HEK293 (cell line): Measurements from ENCODE around the gene LMF1.

Source experiments
- CTCF ChIA-PET: fragments of 350-600 bp; formaldehyde crosslinking; extraction: SDS; loops from one replicate; lab custom pipeline; 2021; ENCODE audit warnings: antibody characterized with exemption; lab: Yijun Ruan, JAX
- POLR2A ChIA-PET: fragments of 300-600 bp; formaldehyde crosslinking; extraction: SDS; loops from one replicate; lab custom pipeline; 2020; ENCODE audit warnings: antibody characterized with exemption, inconsistent platforms; lab: Yijun Ruan, JAX
- H3K27ac ChIP-seq: fragments of 200-500 bp; sonication (Bioruptor generic); 2 replicates; pipeline ENCODE4 v1.5.1; 2014; ENCODE audit warnings: low read depth, low read length, control low read depth, inconsistent platforms; ENCODE audit errors: extremely low read depth
- H3K36me3 ChIP-seq, 2 experiments: fragments of 200-500 bp in 1 of 2; sonication (Bioruptor generic) in 1 of 2; 1 replicate in 1 of 2; 2 replicates in 1 of 2; pipeline ENCODE4 v1.5.1; 2014 to 2017; ENCODE audit warnings: inconsistent platforms in 2 of 2, low read length in 2 of 2; ENCODE audit not compliant: control insufficient read depth in 2 of 2, insufficient read depth in 1 of 2
- H3K4me1 ChIP-seq: fragments of 200-500 bp; sonication (Bioruptor generic); 2 replicates; pipeline ENCODE4 v1.5.1; 2014; ENCODE audit warnings: mild to moderate bottlenecking, low read length, inconsistent platforms; ENCODE audit not compliant: control insufficient read depth, insufficient read depth
- H3K4me3 ChIP-seq: 2 replicates; pipeline ENCODE4 v1.5.1; 2011; ENCODE audit warnings: low read depth, mild to moderate bottlenecking, control low read depth, low read length, moderate library complexity
- H3K9me3 ChIP-seq: fragments of 200-500 bp; sonication (Bioruptor generic); 2 replicates; pipeline ENCODE4 v1.5.1; 2014; ENCODE audit warnings: low read depth, low read length, inconsistent platforms; ENCODE audit not compliant: control insufficient read depth, insufficient read depth
- AEBP2 ChIP-seq: fragments of 450-650 bp; formaldehyde crosslinking; IDR thresholded peaks from 2 replicates; pipeline ENCODE4 v1.5.1; 2016; ENCODE audit warnings: missing biosample characterization, missing genetic modification characterization, borderline replicate concordance
- HOXC10 ChIP-seq: sonication (generic); formaldehyde crosslinking; IDR thresholded peaks from 2 replicates; pipeline ENCODE4 v1.8.1; 2023; ENCODE audit warnings: mild to moderate bottlenecking, missing genetic modification reagents
- HOXD13 ChIP-seq: sonication (generic); formaldehyde crosslinking; IDR thresholded peaks from 2 replicates; pipeline ENCODE4 v1.8.0; 2022; ENCODE audit warnings: missing genetic modification reagents, borderline replicate concordance
- OVOL3 ChIP-seq: fragments of 450-650 bp; formaldehyde crosslinking; IDR thresholded peaks from 2 replicates; pipeline ENCODE4 v1.5.1; 2016; ENCODE audit warnings: missing biosample characterization, missing genetic modification characterization
- PRDM6 ChIP-seq: fragments of 450-650 bp; formaldehyde crosslinking; IDR thresholded peaks from 2 replicates; pipeline ENCODE4 v1.5.1; 2017; ENCODE audit warnings: missing biosample characterization, missing genetic modification characterization
- SALL2 ChIP-seq: fragments of 450-650 bp; formaldehyde crosslinking; IDR thresholded peaks from 2 replicates; pipeline ENCODE4 v1.5.0; 2017; ENCODE audit warnings: missing biosample characterization, mild to moderate bottlenecking, missing genetic modification characterization, borderline replicate concordance
- SP3 ChIP-seq: fragments of 450-650 bp; formaldehyde crosslinking; IDR thresholded peaks from 2 replicates; pipeline ENCODE4 v1.5.1; 2016; ENCODE audit warnings: missing biosample characterization, missing genetic modification characterization
- ZEB2 ChIP-seq: fragments of 450-650 bp; formaldehyde crosslinking; IDR thresholded peaks from 2 replicates; pipeline ENCODE4 v1.5.1; 2016; ENCODE audit warnings: missing biosample characterization, missing genetic modification characterization
- ZNF112 ChIP-seq: fragments of 450-650 bp; formaldehyde crosslinking; IDR thresholded peaks from 2 replicates; pipeline ENCODE4 v1.5.0; 2017; ENCODE audit warnings: missing biosample characterization, missing genetic modification characterization
- ZNF132 ChIP-seq: fragments of 450-650 bp; formaldehyde crosslinking; IDR thresholded peaks from 2 replicates; pipeline ENCODE4 v1.5.1; 2017; ENCODE audit warnings: missing biosample characterization, missing genetic modification characterization, borderline replicate concordance
- ZNF133 ChIP-seq: fragments of 450-650 bp; formaldehyde crosslinking; IDR thresholded peaks from 2 replicates; pipeline ENCODE4 v1.5.1; 2016; ENCODE audit warnings: missing biosample characterization, missing genetic modification characterization
- ZNF202 ChIP-seq: fragments of 450-650 bp; formaldehyde crosslinking; IDR thresholded peaks from 2 replicates; pipeline ENCODE4 v1.5.1; 2016; ENCODE audit warnings: missing biosample characterization, missing genetic modification characterization, borderline replicate concordance
- ZNF211 ChIP-seq: fragments of 450-650 bp; formaldehyde crosslinking; IDR thresholded peaks from 2 replicates; pipeline ENCODE4 v1.5.1; 2016; ENCODE audit warnings: low read depth, missing biosample characterization, missing genetic modification characterization
- ZNF221 ChIP-seq: fragments of 450-650 bp; formaldehyde crosslinking; IDR thresholded peaks from 2 replicates; pipeline ENCODE4 v1.5.1; 2017; ENCODE audit warnings: missing biosample characterization, missing genetic modification characterization, borderline replicate concordance
- ZNF223 ChIP-seq: fragments of 450-650 bp; formaldehyde crosslinking; IDR thresholded peaks from 2 replicates; pipeline ENCODE4 v1.5.1; 2016; ENCODE audit warnings: missing biosample characterization, missing genetic modification characterization
- ZNF266 ChIP-seq: fragments of 450-650 bp; formaldehyde crosslinking; IDR thresholded peaks from 2 replicates; pipeline ENCODE4 v1.5.1; 2016; ENCODE audit warnings: missing biosample characterization, missing genetic modification characterization, low read depth
- ZNF362 ChIP-seq: fragments of 450-650 bp; formaldehyde crosslinking; IDR thresholded peaks from 2 replicates; pipeline ENCODE4 v1.5.1; 2016; ENCODE audit warnings: missing biosample characterization, missing genetic modification characterization
- ZNF473 ChIP-seq: fragments of 450-650 bp; formaldehyde crosslinking; IDR thresholded peaks from 2 replicates; pipeline ENCODE4 v1.5.1; 2017; ENCODE audit warnings: missing biosample characterization, missing genetic modification characterization
- ZNF510 ChIP-seq: fragments of 450-650 bp; formaldehyde crosslinking; IDR thresholded peaks from 2 replicates; pipeline ENCODE4 v1.5.1; 2018; ENCODE audit warnings: mild to moderate bottlenecking, missing genetic modification characterization, missing biosample characterization; ENCODE audit not compliant: insufficient replicate concordance
- ZNF529 ChIP-seq: fragments of 450-650 bp; formaldehyde crosslinking; IDR thresholded peaks from 2 replicates; pipeline ENCODE4 v1.5.1; 2017; ENCODE audit warnings: missing genetic modification characterization, missing biosample characterization; ENCODE audit not compliant: insufficient replicate concordance
- ZNF623 ChIP-seq: fragments of 450-650 bp; formaldehyde crosslinking; IDR thresholded peaks from 2 replicates; pipeline ENCODE4 v1.5.1; 2016; ENCODE audit warnings: missing biosample characterization, missing genetic modification characterization
- ZNF777 ChIP-seq: fragments of 450-650 bp; formaldehyde crosslinking; IDR thresholded peaks from 2 replicates; pipeline ENCODE4 v1.5.1; 2017; ENCODE audit warnings: missing biosample characterization, missing genetic modification characterization, borderline replicate concordance
- ZNF843 ChIP-seq: fragments of 450-650 bp; formaldehyde crosslinking; IDR thresholded peaks from 2 replicates; pipeline ENCODE4 v1.5.1; 2016; ENCODE audit warnings: missing biosample characterization, missing genetic modification characterization
- ZSCAN30 ChIP-seq: fragments of 450-650 bp; IDR thresholded peaks from 2 replicates; pipeline ENCODE4 v1.5.1; 2018; ENCODE audit warnings: missing biosample characterization, mild to moderate bottlenecking, missing genetic modification characterization, moderate library complexity
- ZSCAN4 ChIP-seq: fragments of 450-650 bp; formaldehyde crosslinking; IDR thresholded peaks from 2 replicates; pipeline ENCODE4 v1.5.1; 2017; ENCODE audit warnings: missing biosample characterization, missing genetic modification characterization

The LMF1 gene

GRCh38 chr16:1010251-1010650 is 39.5 kb upstream of the LMF1 start:
- CTCF ChIA-PET, result no interaction called here
- POLR2A ChIA-PET, result no interaction called here
- no peaks in the 10 kb centered on the region for H3K9me3 ChIP-seq
- no peak for TF ChIP-seq ZNF777 (tag by site-specific recombination)
- no peak for TF ChIP-seq ZNF133 (tag by site-specific recombination)
- no peak for TF ChIP-seq ZNF202
- no peak for TF ChIP-seq ZEB2 (tag by site-specific recombination)
- no peak for TF ChIP-seq SALL2 (tag by site-specific recombination)
- no peak for TF ChIP-seq AEBP2 (tag by site-specific recombination)
- TF ChIP-seq PRDM6 (tag by site-specific recombination), result no peak
- H3K36me3 ChIP-seq, result no peaks in the 10 kb centered on the region
- H3K27ac ChIP-seq, result no peak overlapping the region
- no peak overlapping the region for H3K4me3 ChIP-seq
- H3K4me1 ChIP-seq, result no peaks in the 10 kb centered on the region

GRCh38 chr16:1009358-1010150 is 38.8 kb upstream of the LMF1 start:
- H3K4me1 ChIP-seq, result no peaks in the 10 kb centered on the region
- CTCF ChIA-PET, result no interaction called here
- no peak overlapping the region for H3K4me3 ChIP-seq
- POLR2A ChIA-PET, result no interaction called here
- no peaks in the 10 kb centered on the region for H3K9me3 ChIP-seq
- H3K27ac ChIP-seq, result no peak overlapping the region
- no peaks in the 10 kb centered on the region for H3K36me3 ChIP-seq
- TF ChIP-seq ZNF211 (tag by site-specific recombination), result no peak
- TF ChIP-seq ZNF266 (tag by site-specific recombination), result peak; percentile 73; the same call in 1 of the 2 replicates
- no peak for TF ChIP-seq ZNF132 (tag by site-specific recombination)

GRCh38 chr16:1008085-1008484 is 37.3 kb upstream of the LMF1 start:
- ChIA-PET CTCF (no interaction called here), POLR2A (no interaction called here)
- Histone ChIP-seq H3K36me3 (no peaks in the 10 kb centered on the region), H3K9me3 (no peaks in the 10 kb centered on the region), H3K4me3 (no peak overlapping the region)
- TF ChIP-seq ZNF473 (tag by site-specific recombination) (no peak), ZSCAN30 (tag by site-specific recombination) (no peak), ZNF362 (no peak), ZNF510 (tag by site-specific recombination) (no peak), SP3 (tag by site-specific recombination) (no peak), HOXC10 (CRISPR knock-in tag) (no peak), ZNF529 (tag by site-specific recombination) (no peak), ZNF843 (no peak), ZNF223 (no peak), ZNF112 (tag by site-specific recombination) (no peak), OVOL3 (no peak), HOXD13 (CRISPR knock-in tag) (no peak), ZSCAN4 (tag by site-specific recombination) (no peak), ZNF221 (tag by site-specific recombination) (no peak), ZNF623 (tag by site-specific recombination) (no peak)
- TF ChIP-seq, all 188 proteins: peak for 0
- Histone ChIP-seq H3K27ac (no peak overlapping the region), H3K4me1 (no peaks in the 10 kb centered on the region)
